IMR-90 (cell line): ENCODE measurements around the gene TM4SF18. TPM values are rescaled to one million over a fixed set of nuclear protein-coding genes. Genes with fewer than 3 reads are reported as not detected.

Source experiments
- ATAC-seq: fragments of 200-7000 bp; cut with Tn5 transposase; 2 replicates; pipeline ENCODE4 v1.9.1; 2020; ENCODE audit warnings: low read depth, mild to moderate bottlenecking, moderate library complexity
- BruUV-seq: library from RNA; stranded (reverse); fragments of 400-500 nt; replicated peaks from 2 replicates; lab custom pipeline; 2021; lab: Mats Ljungman, UMichigan
- CTCF ChIA-PET: fragments of 300-600 bp; formaldehyde crosslinking; extraction: SDS; loops from one replicate; lab custom pipeline; 2021; ENCODE audit warnings: antibody characterized with exemption; lab: Yijun Ruan, JAX
- POLR2A ChIA-PET: fragments of 300-600 bp; sonication (Branson Sonifier 250); formaldehyde crosslinking; loops from one replicate; lab custom pipeline; 2022; ENCODE audit warnings: antibody characterized with exemption; ENCODE audit not compliant: unreplicated experiment; lab: Charles Lee
- DNase-seq: peaks from one replicate; pipeline ENCODE4 v3.0.0; 2013
- H2AFZ ChIP-seq: replicated peaks from 2 replicates; pipeline ENCODE3; 2013; ENCODE audit warnings: low read length, mild to moderate bottlenecking; ENCODE audit not compliant: poor library complexity
- H2AK5ac ChIP-seq: 2 replicates; pipeline ENCODE4 v1.6.1; 2013; ENCODE audit warnings: low read depth, low read length, inconsistent platforms
- H2AK9ac ChIP-seq: replicated peaks from 2 replicates; pipeline ENCODE3; 2013; ENCODE audit warnings: mild to moderate bottlenecking, low read depth, low read length, moderate library complexity; ENCODE audit not compliant: poor library complexity
- H2BK120ac ChIP-seq: 2 replicates; pipeline ENCODE4 v1.6.1; 2013; ENCODE audit warnings: low read depth, low read length, inconsistent platforms
- H2BK15ac ChIP-seq: 3 replicates; pipeline ENCODE4 v1.6.1; 2013; ENCODE audit warnings: low read depth, low read length, inconsistent platforms
- H2BK20ac ChIP-seq: 2 replicates; pipeline ENCODE4 v1.6.1; 2013; ENCODE audit warnings: low read depth, mild to moderate bottlenecking, inconsistent platforms, low read length, moderate library complexity
- H2BK5ac ChIP-seq: 2 replicates; pipeline ENCODE4 v1.6.1; 2013; ENCODE audit warnings: mild to moderate bottlenecking, low read depth, low read length, inconsistent platforms; ENCODE audit not compliant: poor library complexity, severe bottlenecking
- H3K14ac ChIP-seq: replicated peaks from 2 replicates; pipeline ENCODE4 v1.6.1; 2013; ENCODE audit warnings: low read depth, low read length, inconsistent platforms
- H3K18ac ChIP-seq: 2 replicates; pipeline ENCODE4 v1.6.1; 2013; ENCODE audit warnings: low read depth, low read length, control low read depth
- H3K23ac ChIP-seq: 2 replicates; pipeline ENCODE4 v1.6.1; 2013; ENCODE audit warnings: low read depth, low read length, inconsistent platforms
- H3K27ac ChIP-seq: 2 replicates; pipeline ENCODE4 v1.5.1; 2013; ENCODE audit warnings: mild to moderate bottlenecking, control low read depth, low read length; ENCODE audit not compliant: insufficient read depth
- H3K27me3 ChIP-seq: 2 replicates; pipeline ENCODE4 v1.6.1; 2013; ENCODE audit warnings: low read length; ENCODE audit not compliant: control insufficient read depth, insufficient read depth
- H3K36me3 ChIP-seq: 2 replicates; pipeline ENCODE4 v1.6.1; 2013; ENCODE audit warnings: low read length, mixed read lengths; ENCODE audit not compliant: control insufficient read depth, insufficient read depth
- H3K4ac ChIP-seq: 2 replicates; pipeline ENCODE4 v1.6.1; 2013; ENCODE audit warnings: low read depth, low read length, inconsistent platforms
- H3K4me1 ChIP-seq: 2 replicates; pipeline ENCODE4 v1.6.1; 2013; ENCODE audit warnings: low read length, mixed read lengths; ENCODE audit not compliant: control insufficient read depth, insufficient read depth
- H3K4me2 ChIP-seq: 2 replicates; pipeline ENCODE4 v1.6.1; 2013; ENCODE audit warnings: low read depth, mild to moderate bottlenecking, control low read depth, low read length, moderate library complexity
- H3K4me3 ChIP-seq: 2 replicates; pipeline ENCODE4 v1.5.1; 2013; ENCODE audit warnings: low read depth, mild to moderate bottlenecking, control low read depth, low read length, moderate library complexity; ENCODE audit not compliant: insufficient read depth
- H3K56ac ChIP-seq: 2 replicates; pipeline ENCODE4 v1.6.1; 2013; ENCODE audit warnings: low read length, inconsistent platforms; ENCODE audit not compliant: insufficient read depth; ENCODE audit errors: extremely low read depth
- H3K79me1 ChIP-seq, 2 experiments: 2 replicates each; pipeline ENCODE4 v1.6.1; 2013; ENCODE audit warnings: low read length in 2 of 2, inconsistent platforms in 1 of 2, low read depth in 1 of 2
- H3K9ac ChIP-seq: 2 replicates; pipeline ENCODE4 v1.6.1; 2013; ENCODE audit warnings: low read depth, low read length, control low read depth
- H3K9me1 ChIP-seq: 2 replicates; pipeline ENCODE4 v1.6.1; 2013; ENCODE audit warnings: low read length, inconsistent platforms; ENCODE audit not compliant: insufficient read depth
- H3K9me3 ChIP-seq: 2 replicates; pipeline ENCODE4 v1.6.1; 2013; ENCODE audit warnings: low read length; ENCODE audit not compliant: control insufficient read depth, insufficient read depth
- H4K20me1 ChIP-seq: 2 replicates; pipeline ENCODE4 v1.6.1; 2013; ENCODE audit warnings: low read length, inconsistent platforms; ENCODE audit not compliant: insufficient read depth
- H4K5ac ChIP-seq: 2 replicates; pipeline ENCODE4 v1.6.1; 2013; ENCODE audit warnings: mild to moderate bottlenecking, low read depth, low read length, control low read depth
- H4K8ac ChIP-seq, 2 experiments: 2 replicates each; pipeline ENCODE4 v1.6.1; 2013; ENCODE audit warnings: low read depth in 2 of 2, low read length in 2 of 2, control low read depth in 1 of 2, inconsistent platforms in 1 of 2
- H4K91ac ChIP-seq: 2 replicates; pipeline ENCODE4 v1.6.1; 2013; ENCODE audit warnings: low read depth, low read length, inconsistent platforms; ENCODE audit not compliant: insufficient read depth
- FOS ChIP-seq: fragments of 150-350 bp; IDR thresholded peaks from 2 replicates; pipeline ENCODE4 v1.6.1; 2016; ENCODE audit warnings: low read depth, low read length
- MAFK ChIP-seq: IDR thresholded peaks from 2 replicates; pipeline ENCODE4 v1.6.1; 2012; ENCODE audit warnings: low read depth, low read length, improper control_type of control experiment
- NFE2L2 ChIP-seq: fragments of 150-350 bp; IDR thresholded peaks from 2 replicates; pipeline ENCODE4 v1.6.1; 2016; ENCODE audit warnings: low read depth, mild to moderate bottlenecking, low read length
- POLR2A ChIP-seq: IDR thresholded peaks from 2 replicates; pipeline ENCODE4 v1.6.1; 2012; ENCODE audit warnings: mild to moderate bottlenecking, low read depth, low read length
- RCOR1 ChIP-seq: IDR thresholded peaks from 2 replicates; pipeline ENCODE4 v1.6.1; 2012; ENCODE audit warnings: mild to moderate bottlenecking, low read length, improper control_type of control experiment; ENCODE audit not compliant: insufficient replicate concordance
- USF2 ChIP-seq: fragments of 150-350 bp; IDR thresholded peaks from 2 replicates; pipeline ENCODE4 v1.6.1; 2017; ENCODE audit warnings: mild to moderate bottlenecking, antibody characterized with exemption, low read length, low read depth
- WGBS, 2 experiments: methylation state at CpG; one replicate each; pipeline versions ENCODE4 v1.1.5 to v1.1.7; 2013; ENCODE audit warnings: missing lambda C conversion rate in 2 of 2; ENCODE audit not compliant: insufficient read length in 1 of 2; ENCODE audit errors: extremely low coverage in 2 of 2; 5-methylcytosine and 5-hydroxymethylcytosine counted together
- dilution Hi-C: fragments of 300-500 bp; cut with HindIII; formaldehyde crosslinking; loops from one replicate; pipeline ENCODE4 v1.14.3; 2018; ENCODE audit warnings: low sequenced_read_pairs; ENCODE audit not compliant: unreplicated experiment
- in situ Hi-C: fragments of 300-500 bp; cut with MboI; formaldehyde crosslinking; loops from 3 replicates; pipeline ENCODE4 v1.14.3; 2019; ENCODE audit warnings: low sequenced_read_pairs, inconsistent platforms, mixed read lengths
- intact Hi-C: fragments of 100-400 bp; cut with micrococcal nuclease; formaldehyde crosslinking; loops from 2 replicates; pipeline ENCODE4 v1.10.0; 2022
- polyA plus RNA-seq, 3 experiments: library from polyadenylated mRNA; depleted of rRNA; stranded (reverse); fragments of >200 nt; gene quantifications; 2 replicates each; pipeline ENCODE4 v1.2.3, GENCODE V29; 2012; ENCODE audit warnings: low replicate concordance in 1 of 3
- total RNA-seq: library from RNA; depleted of rRNA; stranded (reverse); fragments of >200 nt; gene quantifications from 2 replicates; pipeline ENCODE4 v1.2.3, GENCODE V29; 2012
- TF ChIP-seq, protein P1 (sequence below): fragments of 150-350 bp; IDR thresholded peaks from 2 replicates; pipeline ENCODE4 v1.6.1; 2016; ENCODE audit warnings: low read depth, mild to moderate bottlenecking, low read length, moderate library complexity, borderline replicate concordance

TM4SF18 gene
- total and polyA plus RNA-seq, 2 of the 4 experiments (the other 2 are of a cell fraction) = under 0.01 TPM; not detected in 1

- Histone ChIP-seq H2AK5ac (peak overlapping the region; percentile 69), H2BK15ac (peak overlapping the region; percentile 41; the same call in 1 of the 3 replicates), H4K8ac (peak overlapping the region; percentile 4 to 57; a peak in 2 of 4 replicates), H3K9me3 (no peaks in the 10 kb centered on the region), H3K9ac (no peak overlapping the region), H3K79me1 (0 out of 4 replicates have a peak, but pooled peaks cover 0 to 3% of the 10 kb centered on the region in 2 experiments), H2BK5ac (peak overlapping the region; percentile 52), H4K20me1 (no peaks in the 10 kb centered on the region), H3K4me3 (no peak overlapping the region), H3K14ac (peak overlapping the region; percentile 79; the same call in 1 of the 2 replicates), H3K18ac (peak overlapping the region; percentile 46; the same call in 1 of the 2 replicates), H3K9me1 (peaks cover 3% of the 10 kb centered on the region; the same call in 1 of the 2 replicates), H2AK9ac (no peak overlapping the region), H4K91ac (no peak overlapping the region), H3K4me1 (peaks cover 15% of the 10 kb centered on the region), H2BK20ac (peak overlapping the region; percentile 81), H3K4ac (peak overlapping the region; percentile 58; the same call in 1 of the 2 replicates), H2AFZ (no peak overlapping the region), H3K4me2 (no peak overlapping the region), H3K27me3 (no peaks in the 10 kb centered on the region), H3K27ac (no peak overlapping the region), H3K36me3 (no peaks in the 10 kb centered on the region), H4K5ac (no peak overlapping the region; the same call in 1 of the 2 replicates), H2BK120ac (peak overlapping the region; percentile 54; the same call in 1 of the 2 replicates), H3K23ac (peak overlapping the region; percentile 12; the same call in 1 of the 2 replicates), H3K56ac (no peak overlapping the region)
- DNase-seq (peak; percentile 22), ATAC-seq (no peak)
- WGBS, 2 experiments = no CpG with 5 or more reads among the region's 2 CpGs
- dilution Hi-C loops (no loop called here), in situ Hi-C loops (no loop called here), intact Hi-C loops (no loop called here)
- POLR2A ChIA-PET = interaction anchor here (0.6 kb wide), 1 partner anchor 14 kb away, joined by 5 read pairs; no protein-coding TSS in a partner anchor
- no peak for TF ChIP-seq NFE2L2
- TF ChIP-seq RCOR1 = no peak
- no peak for TF ChIP-seq FOS
- no peak for TF ChIP-seq USF2
- TF ChIP-seq, protein P1, sequence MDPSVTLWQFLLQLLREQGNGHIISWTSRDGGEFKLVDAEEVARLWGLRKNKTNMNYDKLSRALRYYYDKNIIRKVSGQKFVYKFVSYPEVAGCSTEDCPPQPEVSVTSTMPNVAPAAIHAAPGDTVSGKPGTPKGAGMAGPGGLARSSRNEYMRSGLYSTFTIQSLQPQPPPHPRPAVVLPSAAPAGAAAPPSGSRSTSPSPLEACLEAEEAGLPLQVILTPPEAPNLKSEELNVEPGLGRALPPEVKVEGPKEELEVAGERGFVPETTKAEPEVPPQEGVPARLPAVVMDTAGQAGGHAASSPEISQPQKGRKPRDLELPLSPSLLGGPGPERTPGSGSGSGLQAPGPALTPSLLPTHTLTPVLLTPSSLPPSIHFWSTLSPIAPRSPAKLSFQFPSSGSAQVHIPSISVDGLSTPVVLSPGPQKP = no peak
- no peak for TF ChIP-seq POLR2A
- TF ChIP-seq MAFK = no peak
- CTCF ChIA-PET = interaction anchor here (0.6 to 1.5 kb wide), 2 partner anchors 28 to 164 kb away, joined by 3 to 5 read pairs; no protein-coding TSS in a partner anchor
- BruUV-seq = no TSS peak
These were observed 17.0 kb downstream of the TM4SF18 start for GRCh38 chr3:149316437-149316836.
